ENCODE data around the gene FOXA1.

Gene FOXA1

GRCh38 chr14:37594971-37595808 is at the start of gene FOXA1, which contains the start of gene TTC6:
Gene FOXA1 (minus strand): TSS chr14:37595249. CDS start chr14:37594972, 277 bp downstream.
Gene TTC6 (plus strand): TSS chr14:37595629. CDS start chr14:37622065, 26,436 bp downstream.
- no peak for DNase-seq (ENCODE audit: low read depth)

GRCh38 chr14:37643701-37644100 is 48.7 kb upstream of the FOXA1 start:
- no peak for DNase-seq (ENCODE audit: low read depth)

GRCh38 chr14:37642125-37642524 is 47.1 kb upstream of the FOXA1 start:
- no peak for DNase-seq (ENCODE audit: low read depth)

- no peak for DNase-seq (ENCODE audit: low read depth)
Observed at GRCh38 chr14:37641117-37641516, 46.1 kb upstream of the FOXA1 start.

- DNase-seq (ENCODE audit: low read depth) = no peak
Observed at GRCh38 chr14:37638599-37638998, 43.5 kb upstream of the FOXA1 start.

GRCh38 chr14:37637341-37637740 is 42.3 kb upstream of the FOXA1 start:
- DNase-seq (ENCODE audit: low read depth) = no peak

GRCh38 chr14:37625597-37626595 is 30.8 kb upstream of the FOXA1 start:
- DNase-seq (ENCODE audit: low read depth) = no peak

- no peak for DNase-seq (ENCODE audit: low read depth)
Observed at GRCh38 chr14:37623971-37624370, 28.9 kb upstream of the FOXA1 start.

GRCh38 chr14:37623426-37623951 is 28.4 kb upstream of the FOXA1 start:
- no peak for DNase-seq (ENCODE audit: low read depth)

- no peak for DNase-seq (ENCODE audit: low read depth)
Observed at GRCh38 chr14:37622231-37622923, 27.3 kb upstream of the FOXA1 start.

- DNase-seq (ENCODE audit: low read depth) = no peak
Observed at GRCh38 chr14:37620856-37621255, 25.8 kb upstream of the FOXA1 start.

GRCh38 chr14:37618498-37619028 is 23.5 kb upstream of the FOXA1 start:
- DNase-seq (ENCODE audit: low read depth) = no peak

- no peak for DNase-seq (ENCODE audit: low read depth)
Observed at GRCh38 chr14:37617864-37618365, 22.9 kb upstream of the FOXA1 start.

- no peak for DNase-seq (ENCODE audit: low read depth)
Observed at GRCh38 chr14:37616853-37617252, 21.8 kb upstream of the FOXA1 start.

GRCh38 chr14:37615582-37616289 is 20.7 kb upstream of the FOXA1 start:
- DNase-seq (ENCODE audit: low read depth) = no peak

- DNase-seq (ENCODE audit: low read depth) = no peak
Observed at GRCh38 chr14:37610945-37611523, 16.0 kb upstream of the FOXA1 start.

GRCh38 chr14:37608649-37609048 is 13.6 kb upstream of the FOXA1 start:
- no peak for DNase-seq (ENCODE audit: low read depth)

GRCh38 chr14:37606678-37607077 is 11.6 kb upstream of the FOXA1 start:
- no peak for DNase-seq (ENCODE audit: low read depth)

- DNase-seq (ENCODE audit: low read depth) = no peak
Observed at GRCh38 chr14:37603688-37604251, 8.7 kb upstream of the FOXA1 start.
